ENCODE data around the gene TMEM218. TPM values are rescaled to one million over a fixed set of nuclear protein-coding genes. Genes with fewer than 3 reads are reported as not detected.

Gene TMEM218
- total and polyA plus RNA-seq, 10 of the 15 experiments (the other 5 are each of a cell fraction or from before 2014, with no cell fraction given), result 11.2 to 50.3 (median 28.8) TPM

GRCh38 chr11:125111343-125112207 lies at the start of gene TMEM218 (continued):
- TF ChIP-seq, protein P1, sequence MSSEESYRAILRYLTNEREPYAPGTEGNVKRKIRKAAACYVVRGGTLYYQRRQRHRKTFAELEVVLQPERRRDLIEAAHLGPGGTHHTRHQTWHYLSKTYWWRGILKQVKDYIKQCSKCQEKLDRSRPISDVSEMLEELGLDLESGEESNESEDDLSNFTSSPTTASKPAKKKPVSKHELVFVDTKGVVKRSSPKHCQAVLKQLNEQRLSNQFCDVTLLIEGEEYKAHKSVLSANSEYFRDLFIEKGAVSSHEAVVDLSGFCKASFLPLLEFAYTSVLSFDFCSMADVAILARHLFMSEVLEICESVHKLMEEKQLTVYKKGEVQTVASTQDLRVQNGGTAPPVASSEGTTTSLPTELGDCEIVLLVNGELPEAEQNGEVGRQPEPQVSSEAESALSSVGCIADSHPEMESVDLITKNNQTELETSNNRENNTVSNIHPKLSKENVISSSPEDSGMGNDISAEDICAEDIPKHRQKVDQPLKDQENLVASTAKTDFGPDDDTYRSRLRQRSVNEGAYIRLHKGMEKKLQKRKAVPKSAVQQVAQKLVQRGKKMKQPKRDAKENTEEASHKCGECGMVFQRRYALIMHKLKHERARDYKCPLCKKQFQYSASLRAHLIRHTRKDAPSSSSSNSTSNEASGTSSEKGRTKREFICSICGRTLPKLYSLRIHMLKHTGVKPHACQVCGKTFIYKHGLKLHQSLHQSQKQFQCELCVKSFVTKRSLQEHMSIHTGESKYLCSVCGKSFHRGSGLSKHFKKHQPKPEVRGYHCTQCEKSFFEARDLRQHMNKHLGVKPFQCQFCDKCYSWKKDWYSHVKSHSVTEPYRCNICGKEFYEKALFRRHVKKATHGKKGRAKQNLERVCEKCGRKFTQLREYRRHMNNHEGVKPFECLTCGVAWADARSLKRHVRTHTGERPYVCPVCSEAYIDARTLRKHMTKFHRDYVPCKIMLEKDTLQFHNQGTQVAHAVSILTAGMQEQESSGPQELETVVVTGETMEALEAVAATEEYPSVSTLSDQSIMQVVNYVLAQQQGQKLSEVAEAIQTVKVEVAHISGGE (CRISPR knock-in tag; IDR thresholded peaks at IDR 0.05), result no peak
- peak; percentile 86 for TF ChIP-seq NFYB (IDR thresholded peaks at IDR 0.05; ENCODE audit: insufficient read depth, low read depth, low read length)
- peak; percentile 18; the same call in 1 of the 2 replicates for TF ChIP-seq ATF7 (IDR thresholded peaks at IDR 0.05; ENCODE audit: low read depth)
- peak; percentile 69 for TF ChIP-seq HDGF (IDR thresholded peaks at IDR 0.05)
- peak; percentile 87 for TF ChIP-seq CREB1 (IDR thresholded peaks at IDR 0.05; ENCODE audit: low read depth)
- peak; percentile 60; the same call in 1 of the 2 replicates for TF ChIP-seq NFYA (IDR thresholded peaks at IDR 0.05; ENCODE audit: borderline replicate concordance, low read depth, low read length)
- TF ChIP-seq ZBTB33 (IDR thresholded peaks at IDR 0.05), result no peak
- peak; percentile 83 for TF ChIP-seq NR2C1 (IDR thresholded peaks at IDR 0.05)
- peak; percentile 98 for TF ChIP-seq PBX3 (IDR thresholded peaks at IDR 0.05; ENCODE audit: insufficient replicate concordance, low read depth, low read length)
- peak; percentile 32; the same call in 1 of the 2 replicates for TF ChIP-seq MTA2 (IDR thresholded peaks at IDR 0.05; ENCODE audit: low read depth)
- TF ChIP-seq DPF2 (IDR thresholded peaks at IDR 0.05), result peak; percentile 95
- peak; percentile 91 for TF ChIP-seq CHD2 (IDR thresholded peaks at IDR 0.05; ENCODE audit: borderline replicate concordance, low read depth, low read length)
- TF ChIP-seq GABPA (IDR thresholded peaks at IDR 0.05; ENCODE audit: low read depth), result peak; percentile 94
- peak; percentile 54; the same call in 1 of the 2 replicates for TF ChIP-seq ELK1 (IDR thresholded peaks at IDR 0.05; ENCODE audit: low read depth, low read length)
- no peak for TF ChIP-seq KDM1A (IDR thresholded peaks at IDR 0.05; ENCODE audit: borderline replicate concordance)
- peak; percentile 84 for TF ChIP-seq NBN (IDR thresholded peaks at IDR 0.05)
- TF ChIP-seq, protein P2, sequence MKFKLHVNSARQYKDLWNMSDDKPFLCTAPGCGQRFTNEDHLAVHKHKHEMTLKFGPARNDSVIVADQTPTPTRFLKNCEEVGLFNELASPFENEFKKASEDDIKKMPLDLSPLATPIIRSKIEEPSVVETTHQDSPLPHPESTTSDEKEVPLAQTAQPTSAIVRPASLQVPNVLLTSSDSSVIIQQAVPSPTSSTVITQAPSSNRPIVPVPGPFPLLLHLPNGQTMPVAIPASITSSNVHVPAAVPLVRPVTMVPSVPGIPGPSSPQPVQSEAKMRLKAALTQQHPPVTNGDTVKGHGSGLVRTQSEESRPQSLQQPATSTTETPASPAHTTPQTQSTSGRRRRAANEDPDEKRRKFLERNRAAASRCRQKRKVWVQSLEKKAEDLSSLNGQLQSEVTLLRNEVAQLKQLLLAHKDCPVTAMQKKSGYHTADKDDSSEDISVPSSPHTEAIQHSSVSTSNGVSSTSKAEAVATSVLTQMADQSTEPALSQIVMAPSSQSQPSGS (IDR thresholded peaks at IDR 0.05; ENCODE audit: low read length), result no peak
- TF ChIP-seq CREM (IDR thresholded peaks at IDR 0.05; ENCODE audit: low read depth), result peak; percentile 62; the same call in 1 of the 2 replicates
- TF ChIP-seq ZSCAN29 (IDR thresholded peaks at IDR 0.05), result no peak
- peak; percentile 23; the same call in 1 of the 2 replicates for TF ChIP-seq TBL1XR1 (IDR thresholded peaks at IDR 0.05; ENCODE audit: low read depth, low read length)
- TF ChIP-seq STAT3 (IDR thresholded peaks at IDR 0.05; ENCODE audit: low read depth, low read length), result no peak
- TF ChIP-seq SREBF2 (IDR thresholded peaks at IDR 0.05; ENCODE audit: low read length), result peak; percentile 87
